ENCODE measurements around the gene GAS5.
"Not testable (repeated sequence)": the region's sequence is repeated elsewhere in the genome, so short reads cannot be mapped to it uniquely, and the experiment has no call there.

The GAS5 gene

DNA sequence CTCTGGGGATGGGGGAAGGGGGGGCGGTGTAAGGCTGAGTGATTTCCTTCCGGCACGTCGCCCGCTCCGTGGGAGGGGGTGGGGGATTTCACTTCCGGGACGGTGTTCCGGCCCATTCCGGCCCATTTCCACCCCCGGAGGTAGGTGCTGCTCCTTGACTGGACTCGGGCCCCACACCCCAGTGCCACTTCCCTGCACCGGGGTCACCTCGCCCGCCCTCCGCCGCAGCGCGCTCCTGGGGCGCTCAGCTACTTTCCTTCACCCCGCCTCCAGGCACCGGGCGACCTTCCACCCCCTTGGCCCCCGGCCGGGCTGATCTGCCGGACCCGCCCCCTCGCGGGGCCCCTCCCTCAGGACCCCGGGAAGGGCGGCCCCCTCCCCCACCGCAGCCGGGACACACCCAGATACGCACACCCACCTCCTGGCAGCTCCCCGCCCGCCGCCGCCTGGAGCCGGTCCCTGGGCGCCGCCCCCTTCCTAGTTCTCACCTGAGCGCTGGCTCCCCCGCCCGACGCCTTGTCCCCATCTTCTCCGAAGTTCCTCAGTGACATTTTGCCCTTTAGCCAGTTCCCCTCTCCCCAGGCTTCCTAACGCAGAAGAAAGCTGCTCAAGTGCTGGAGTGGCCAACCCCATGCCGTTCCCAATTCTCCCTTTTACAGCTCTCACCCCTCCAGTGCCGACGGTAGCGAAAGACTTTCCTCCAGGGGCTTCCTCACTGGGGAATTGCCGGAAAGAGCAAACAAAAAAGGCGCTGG is 654 bp upstream of the GAS5 start, which contains the start of gene ZBTB37:
TSS of gene ZBTB37 (plus strand) at position 115 of the 755 bp plus-strand sequence. CDS start 1,846 bp downstream, outside the sequence.
- peak; percentile 96 for DNase-seq

DNA sequence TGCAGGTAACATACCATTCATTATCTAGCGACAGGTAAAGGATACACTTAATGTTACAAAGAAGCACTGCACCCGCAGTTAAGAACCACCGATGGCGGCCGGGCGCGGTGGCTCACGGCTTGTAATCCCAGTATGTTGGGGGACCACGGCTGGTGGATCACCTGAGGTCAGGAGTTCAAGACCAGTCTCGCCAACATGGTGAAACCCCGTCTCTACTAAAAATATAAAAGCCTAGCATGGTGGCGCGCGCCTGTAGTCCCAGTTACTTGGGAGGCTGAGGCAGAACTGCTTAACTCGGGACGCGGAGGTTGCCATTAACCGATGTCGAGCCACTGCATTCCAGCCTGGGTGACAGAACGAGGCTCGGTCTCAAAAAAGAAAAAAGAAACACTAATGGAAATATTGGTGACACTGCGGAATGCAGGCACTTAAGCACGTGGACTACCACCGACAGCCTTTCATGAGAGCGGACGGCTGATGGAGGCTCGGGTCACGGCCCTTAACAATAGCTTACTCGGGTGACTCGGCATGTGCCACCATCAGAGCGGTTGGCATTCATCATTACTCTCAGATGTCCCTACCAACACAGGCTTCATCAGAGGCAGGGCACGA is 542 bp downstream of the GAS5 start:
- DNase-seq: no peak

DNA sequence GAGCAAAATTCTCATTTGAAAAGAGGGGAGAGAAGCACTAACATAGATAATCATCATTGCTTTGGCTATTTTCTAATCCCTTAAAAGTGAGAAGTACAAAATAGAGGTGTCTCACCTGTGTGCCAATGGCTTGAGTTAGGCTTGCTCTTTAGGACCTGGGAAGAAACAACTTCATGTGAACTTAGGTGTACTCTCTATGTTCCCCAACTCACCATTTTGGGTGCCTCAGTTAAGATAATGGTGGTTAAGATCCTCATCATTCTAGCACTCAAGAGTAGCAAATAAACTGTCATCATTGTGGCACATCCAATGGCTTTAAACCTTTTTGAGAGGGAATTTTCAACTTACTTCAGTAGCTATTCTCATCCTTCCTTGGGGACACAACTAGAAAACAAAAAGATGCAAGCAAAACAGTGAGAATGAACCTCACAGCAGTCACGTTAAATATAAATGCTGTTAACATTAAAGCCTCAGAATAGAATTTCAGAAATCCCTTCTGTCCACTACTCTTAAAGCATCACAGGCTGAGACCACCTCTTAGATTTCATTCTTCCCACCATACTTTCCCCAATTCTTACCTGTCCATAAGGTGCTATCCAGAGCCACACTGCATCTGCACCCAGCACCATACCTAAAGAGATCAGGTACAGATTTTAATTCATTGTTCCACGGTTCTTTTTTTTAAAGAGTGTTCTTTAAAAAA is 1.2 kb downstream of the GAS5 start:
- no peak for DNase-seq

DNA sequence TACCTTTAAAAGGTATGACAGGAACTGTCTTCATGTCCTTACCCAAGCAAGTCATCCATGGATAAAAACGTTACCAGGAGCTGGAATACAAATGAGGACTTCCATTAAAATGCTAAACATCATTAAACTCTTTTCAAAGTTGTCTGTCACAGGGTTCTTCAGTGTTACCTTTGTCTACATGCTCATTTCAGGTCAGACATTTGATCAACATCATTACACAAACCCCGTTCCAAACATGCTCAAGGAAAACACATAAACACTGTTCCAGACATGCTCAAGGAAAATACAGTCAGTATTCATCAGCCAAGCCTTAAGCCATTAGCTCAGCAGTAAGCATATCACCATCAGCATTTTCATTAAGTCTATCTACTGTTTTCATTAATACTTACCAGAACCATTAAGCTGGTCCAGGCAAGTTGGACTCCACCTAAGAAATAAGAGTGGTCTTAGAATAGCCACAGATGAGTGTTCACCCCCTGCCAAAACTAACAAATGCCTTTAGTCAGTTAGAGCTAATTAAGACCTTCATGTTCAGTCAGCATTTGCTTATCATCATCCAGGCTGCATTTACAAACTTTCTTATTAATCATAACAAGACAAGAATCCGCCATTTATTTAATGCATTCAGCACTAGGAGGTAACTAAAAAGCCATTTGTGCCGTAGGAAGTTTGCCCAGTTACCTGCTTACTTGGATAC is 2.2 kb downstream of the GAS5 start:
- no peak for DNase-seq

DNA sequence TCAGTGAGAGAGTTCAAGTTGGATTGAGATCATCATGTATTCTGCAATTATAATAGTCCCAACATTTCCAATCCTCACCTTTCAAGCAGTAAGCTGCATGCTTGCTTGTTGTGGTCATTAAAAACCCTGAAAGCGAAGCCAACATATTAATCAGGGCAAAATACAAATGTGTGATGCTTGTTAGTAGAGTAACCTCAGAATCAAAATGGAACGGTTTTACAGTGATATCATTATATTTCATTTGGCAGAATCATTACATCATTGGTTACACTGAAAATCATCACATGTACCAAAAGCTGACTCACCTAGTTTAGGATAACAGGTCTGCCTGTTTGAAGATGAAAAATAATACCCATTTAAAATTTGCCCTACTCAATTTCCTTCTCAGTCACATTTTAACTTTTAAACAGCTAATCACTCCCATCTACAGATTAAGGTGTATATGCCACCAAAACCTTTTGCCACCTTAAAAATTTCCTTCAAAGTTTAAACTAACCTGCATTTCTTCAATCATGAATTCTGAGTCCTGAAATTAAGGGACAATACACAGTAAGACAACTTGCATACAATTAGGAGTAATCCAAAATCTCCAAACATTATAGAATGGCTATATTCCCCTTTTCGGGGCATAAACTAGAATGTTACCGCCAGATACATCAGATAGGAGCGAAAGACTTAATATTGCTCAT is 3.5 kb downstream of the GAS5 start:
- no peak for DNase-seq

- DNase-seq: no peak
Observed at GRCh38 chr1:173863224-173864161, 4.3 kb downstream of the GAS5 start.

- no peak for DNase-seq
Observed at GRCh38 chr1:173862769-173863223, 5.0 kb downstream of the GAS5 start.

- DNase-seq: not testable (repeated sequence)
Observed at GRCh38 chr1:173862146-173862768, 5.5 kb downstream of the GAS5 start.

- no peak for DNase-seq
Observed at GRCh38 chr1:173861731-173862145, 6.1 kb downstream of the GAS5 start.

DNA sequence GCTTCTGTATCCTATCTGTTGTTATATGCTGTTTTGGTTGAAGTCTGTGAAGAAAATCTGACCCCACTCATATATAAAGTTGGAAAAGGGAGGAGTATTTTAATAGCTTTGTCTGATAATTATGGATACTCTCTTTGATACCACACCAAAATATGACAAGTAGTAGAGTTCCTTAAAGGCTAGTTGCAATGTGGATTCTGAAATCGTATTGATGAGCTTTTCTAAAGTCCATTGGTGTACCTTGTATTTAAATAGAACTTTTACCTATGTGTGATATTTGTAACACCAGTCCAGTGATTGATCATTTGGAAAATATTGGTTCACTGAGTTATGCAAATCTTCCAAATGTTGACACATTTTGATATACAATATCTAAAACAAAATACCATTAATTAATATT is 7.7 kb downstream of the GAS5 start:
- no peak for DNase-seq

GRCh38 chr1:173859547-173859946 is 8.2 kb downstream of the GAS5 start:
- not testable (repeated sequence) for DNase-seq

DNA sequence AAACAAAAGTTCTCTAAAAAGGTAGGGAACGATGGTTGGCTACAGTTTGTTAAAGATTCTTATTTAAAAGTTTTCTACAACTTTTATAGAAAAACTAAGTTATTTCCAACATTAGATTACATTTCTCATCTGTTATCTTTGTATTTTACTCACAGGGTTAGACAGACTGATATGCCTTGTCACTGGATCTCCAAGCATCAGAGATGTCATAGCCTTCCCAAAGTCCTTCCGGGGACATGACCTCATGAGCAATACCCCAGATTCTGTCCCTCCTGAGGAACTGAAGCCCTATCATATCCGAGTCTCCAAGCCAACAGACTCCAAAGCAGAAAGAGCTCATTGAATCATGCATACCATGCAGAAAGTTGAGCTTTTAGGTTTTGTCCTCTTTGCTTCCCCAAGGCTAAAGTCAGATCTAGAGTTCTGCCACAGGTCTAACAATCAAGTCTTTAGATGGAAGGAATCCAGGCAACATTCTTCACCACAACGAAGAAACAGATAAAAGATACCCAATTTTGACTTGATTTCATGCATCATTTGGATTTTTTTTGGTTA is 10.3 kb downstream of the GAS5 start:
- DNase-seq: no peak

DNA sequence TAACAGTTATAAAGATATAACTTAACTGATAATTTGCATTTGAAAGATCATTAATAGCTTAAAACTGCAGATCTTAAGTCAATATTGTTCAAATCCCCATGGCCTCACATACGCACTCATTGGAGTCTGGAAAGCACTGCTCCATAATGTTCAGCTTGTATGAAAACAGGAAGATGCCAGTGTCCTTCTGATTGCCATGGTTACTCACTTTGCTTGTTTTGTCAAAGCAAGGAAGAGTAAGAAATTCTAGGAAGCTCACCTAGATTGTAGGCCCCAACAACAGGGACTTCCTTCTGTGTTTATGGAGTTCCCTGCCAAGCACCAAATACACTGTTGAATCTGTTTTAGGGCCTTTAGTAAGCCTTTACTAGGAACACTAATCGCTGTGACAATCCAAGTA is 10.9 kb downstream of the GAS5 start:
- no peak for DNase-seq

GRCh38 chr1:173856014-173856413 is 11.8 kb downstream of the GAS5 start:
- DNase-seq: no peak

- no peak for DNase-seq
Observed at GRCh38 chr1:173853074-173853473, 14.7 kb downstream of the GAS5 start.

- no peak for DNase-seq
Observed at GRCh38 chr1:173852105-173852504, 15.7 kb downstream of the GAS5 start.

- no peak for DNase-seq
Observed at GRCh38 chr1:173832748-173833147, 35.0 kb downstream of the GAS5 start.

- no peak for DNase-seq
Observed at GRCh38 chr1:173827611-173828010, 40.2 kb downstream of the GAS5 start.

DNA sequence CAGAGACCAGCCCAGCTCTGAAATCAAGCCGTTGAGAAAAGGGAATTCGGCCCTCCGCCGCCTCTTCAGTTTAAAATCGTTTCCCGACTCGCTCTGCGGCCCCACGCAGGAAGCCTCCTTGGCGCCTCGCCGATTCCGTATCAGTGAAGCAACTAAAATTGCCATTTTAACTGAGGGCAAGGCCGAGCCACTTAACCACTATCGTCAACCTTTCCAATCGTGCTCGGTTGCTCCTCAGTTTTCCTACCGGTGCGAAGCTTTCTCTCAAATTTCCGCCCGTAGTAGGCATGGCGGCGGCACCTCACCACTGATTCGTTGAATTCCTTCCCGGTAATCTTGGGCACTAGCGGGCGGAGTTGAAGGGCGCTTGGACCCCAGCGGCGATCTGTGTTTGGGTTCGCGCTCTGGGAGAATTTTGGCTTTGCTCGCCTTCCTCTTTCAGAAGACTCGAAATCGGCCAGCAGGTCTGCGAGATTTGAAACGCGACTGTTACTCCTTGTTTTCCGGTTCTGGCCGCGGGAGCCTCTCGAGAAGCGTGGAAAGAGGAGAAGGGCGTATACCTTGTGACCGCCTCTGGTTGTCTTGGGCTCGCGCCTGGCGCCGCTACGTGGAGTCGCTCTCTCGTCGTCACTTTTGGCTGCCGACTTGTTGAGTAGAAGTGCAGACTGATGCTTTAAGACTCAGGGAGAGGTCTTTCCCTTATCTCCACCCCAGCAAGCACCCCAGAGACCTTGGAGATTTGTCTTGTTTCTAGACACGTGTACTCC is 43.3 kb downstream of the GAS5 start, which contains the start of the genes CENPL and DARS2:
TSS of gene CENPL (minus strand) at position 569 of the 767 bp plus-strand sequence. CDS start 13,584 bp downstream, outside the sequence.
TSS of gene DARS2 (plus strand) at position 359 of the 767 bp plus-strand sequence. CDS start 557 bp downstream, outside the sequence.
- peak; percentile 100 for DNase-seq

Measured in NCI-H1048 (cell line).